HL-60/S4 treated with phorbol 12-myristate 13-acetate at 8.2 ng/mL for 4 days and 3 days (cell line): ENCODE measurements around the gene DUSP8.

Experiments used
- in situ Hi-C: fragments of 300-500 bp; cut with MboI; formaldehyde crosslinking; loops from 2 replicates; pipeline ENCODE4 v1.15.0; 2022; ENCODE audit warnings: low sequenced_read_pairs

Gene DUSP8

GRCh38 chr11:1567052-1567720 lies 4.9 kb downstream of the DUSP8 start:
- in situ Hi-C loops: no loop called here

GRCh38 chr11:1566381-1567051 lies 5.6 kb downstream of the DUSP8 start:
- in situ Hi-C loops: no loop called here

- in situ Hi-C loops: no loop called here
These were observed 6.2 kb downstream of the DUSP8 start for GRCh38 chr11:1565904-1566247.

- in situ Hi-C loops: no loop called here
These were observed 6.7 kb downstream of the DUSP8 start for GRCh38 chr11:1565173-1565903.

- in situ Hi-C loops: no loop called here
These were observed 7.4 kb downstream of the DUSP8 start for GRCh38 chr11:1564535-1565172.

- in situ Hi-C loops: no loop called here
These were observed 8.2 kb downstream of the DUSP8 start for GRCh38 chr11:1563697-1564534.

GRCh38 chr11:1563149-1563638 lies 8.9 kb downstream of the DUSP8 start:
- in situ Hi-C loops: no loop called here

GRCh38 chr11:1562469-1563148 lies 9.5 kb downstream of the DUSP8 start:
- in situ Hi-C loops: no loop called here

- in situ Hi-C loops: no loop called here
These were observed 10.1 kb downstream of the DUSP8 start for GRCh38 chr11:1561955-1562354.

GRCh38 chr11:1561266-1561665 lies 10.8 kb downstream of the DUSP8 start:
- in situ Hi-C loops: no loop called here

GRCh38 chr11:1560649-1561251 lies 11.3 kb downstream of the DUSP8 start:
- in situ Hi-C loops: no loop called here

- in situ Hi-C loops: no loop called here
These were observed 11.9 kb downstream of the DUSP8 start for GRCh38 chr11:1560002-1560648.

- in situ Hi-C loops: no loop called here
These were observed 12.7 kb downstream of the DUSP8 start for GRCh38 chr11:1559111-1559951.

GRCh38 chr11:1558775-1559110 lies 13.3 kb downstream of the DUSP8 start:
- in situ Hi-C loops: no loop called here

GRCh38 chr11:1557904-1558774 lies 13.9 kb downstream of the DUSP8 start:
- in situ Hi-C loops: no loop called here

GRCh38 chr11:1557051-1557884 lies 14.8 kb downstream of the DUSP8 start:
- in situ Hi-C loops: no loop called here
